SHP77 treated with DMSO at 0.1 percent for 48 hours (cell line): ENCODE data around the gene CAPSL.
"Not testable (repeated sequence)": the region's sequence is repeated elsewhere in the genome, so short reads cannot be mapped to it uniquely, and the experiment has no call there.

Source experiments
- DNase-seq: peaks from one replicate; lab custom pipeline; 2025; lab: John Stamatoyannopoulos, UW

Gene CAPSL

DNA sequence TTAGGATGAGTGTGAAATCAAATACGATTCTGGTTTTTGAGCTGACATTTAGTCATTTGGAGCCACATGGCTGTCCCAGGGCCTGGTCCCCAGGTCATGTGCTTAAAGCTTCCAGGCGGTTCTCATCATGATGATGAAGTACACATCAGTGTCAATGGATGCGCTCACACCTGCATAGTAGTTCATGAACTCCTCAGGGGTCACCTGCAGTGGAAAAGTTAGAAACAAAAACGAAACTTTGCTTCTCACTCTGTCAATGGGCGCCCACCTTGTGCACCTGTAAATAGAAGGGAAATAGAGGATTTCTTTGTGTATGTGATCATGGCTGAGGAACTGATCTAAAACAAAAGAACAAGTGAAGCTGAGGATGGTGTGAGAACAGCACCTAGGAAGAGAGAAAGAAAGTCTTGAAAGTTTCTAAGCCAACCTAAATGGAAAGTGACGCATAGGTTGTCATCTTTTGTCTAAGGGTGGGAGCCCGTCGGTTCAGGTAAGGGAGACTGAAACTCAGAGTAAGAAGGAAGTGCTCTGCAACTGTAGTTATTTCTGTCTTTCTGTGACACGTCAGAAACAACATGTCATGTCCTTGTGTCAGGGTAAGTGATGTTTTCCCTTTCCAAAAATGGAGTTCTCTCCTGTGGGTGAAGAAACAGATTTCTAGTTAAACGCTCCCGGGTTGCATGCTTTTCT is 33.8 kb downstream of the CAPSL start:
- DNase-seq = no peak

- no peak for DNase-seq
These were observed 34.7 kb downstream of the CAPSL start for GRCh38 chr5:35903631-35904203.

DNA sequence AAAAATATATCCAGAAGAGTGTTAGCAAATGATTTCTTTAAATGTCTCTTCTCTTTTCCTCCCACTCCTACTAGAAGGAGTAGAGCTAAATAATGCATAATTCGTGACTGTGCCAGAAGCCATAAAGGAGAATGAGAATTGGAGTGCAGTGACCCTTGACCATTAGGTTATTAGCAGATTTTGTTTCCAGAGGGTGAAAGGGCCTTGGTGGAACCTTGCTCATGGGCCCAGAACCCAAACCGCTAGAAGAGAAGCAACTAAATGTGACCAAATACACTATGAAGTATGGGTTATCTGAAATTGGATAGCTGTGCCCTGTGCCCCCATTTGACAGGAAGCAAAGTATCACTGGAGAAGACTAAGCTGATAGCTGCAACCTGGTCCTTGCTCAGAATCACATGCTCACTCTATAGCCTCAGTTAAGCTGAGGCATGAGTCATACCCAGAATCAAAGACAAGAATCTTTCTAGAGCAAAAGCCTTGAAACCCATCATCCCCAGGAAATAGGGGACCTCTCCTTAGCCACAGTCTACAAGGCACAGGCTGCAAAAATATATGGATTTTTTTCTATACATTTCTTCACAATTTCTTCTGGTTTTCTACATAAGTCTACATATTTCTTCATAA is 36.3 kb downstream of the CAPSL start:
- no peak for DNase-seq

DNA sequence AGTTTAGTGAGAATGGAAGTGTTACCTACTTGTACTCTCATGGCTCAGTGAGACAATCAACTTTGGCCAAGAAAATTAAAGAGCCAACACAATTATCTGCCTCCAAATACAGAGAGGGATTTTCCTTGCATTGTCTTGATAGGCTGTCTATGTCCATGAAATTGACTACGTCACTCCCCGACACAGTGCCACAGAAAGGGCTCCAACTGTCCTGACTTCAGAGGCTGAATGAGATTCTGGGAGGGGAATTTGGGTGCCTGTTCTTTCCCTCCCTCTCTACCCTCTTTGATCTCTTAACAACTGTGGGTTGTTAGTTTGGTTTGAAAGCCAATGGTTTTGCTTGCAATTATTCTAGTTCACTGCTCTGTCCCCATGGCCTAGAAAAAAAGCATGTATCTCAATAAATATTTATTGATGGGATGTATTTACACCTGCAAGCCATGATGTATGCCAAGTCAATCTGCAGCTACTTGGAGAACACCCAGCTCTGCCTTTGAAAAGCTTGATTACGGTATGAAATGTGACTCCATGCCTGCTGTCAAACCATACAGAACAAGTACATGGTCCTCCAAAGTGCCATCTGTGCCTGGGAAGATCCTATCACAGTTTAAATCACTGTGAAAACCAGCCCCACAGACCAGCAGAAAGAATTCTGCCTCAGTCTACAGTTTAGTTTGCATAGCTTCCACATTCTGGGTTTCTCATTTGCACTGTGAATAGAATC is 37.3 kb downstream of the CAPSL start:
- no peak for DNase-seq

DNA sequence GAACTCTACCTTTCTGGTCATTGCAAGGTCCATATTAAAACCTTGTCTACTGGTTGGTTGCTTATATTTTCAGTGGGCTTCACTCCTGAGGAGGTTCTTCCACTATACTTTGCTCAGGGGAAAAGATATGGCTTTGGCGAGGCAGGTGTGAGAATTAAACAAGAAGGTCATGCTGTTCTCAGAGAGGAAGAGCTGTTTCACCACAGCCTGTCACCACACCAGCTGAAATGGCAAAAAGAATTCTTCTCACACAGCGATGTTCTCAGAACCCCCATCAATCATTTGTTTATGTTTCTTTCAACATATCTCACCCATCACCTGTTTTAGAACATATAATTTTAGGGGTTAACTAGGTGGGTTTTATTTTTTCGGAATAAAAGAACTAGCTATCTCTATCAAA is 38.6 kb downstream of the CAPSL start:
- DNase-seq = no peak

DNA sequence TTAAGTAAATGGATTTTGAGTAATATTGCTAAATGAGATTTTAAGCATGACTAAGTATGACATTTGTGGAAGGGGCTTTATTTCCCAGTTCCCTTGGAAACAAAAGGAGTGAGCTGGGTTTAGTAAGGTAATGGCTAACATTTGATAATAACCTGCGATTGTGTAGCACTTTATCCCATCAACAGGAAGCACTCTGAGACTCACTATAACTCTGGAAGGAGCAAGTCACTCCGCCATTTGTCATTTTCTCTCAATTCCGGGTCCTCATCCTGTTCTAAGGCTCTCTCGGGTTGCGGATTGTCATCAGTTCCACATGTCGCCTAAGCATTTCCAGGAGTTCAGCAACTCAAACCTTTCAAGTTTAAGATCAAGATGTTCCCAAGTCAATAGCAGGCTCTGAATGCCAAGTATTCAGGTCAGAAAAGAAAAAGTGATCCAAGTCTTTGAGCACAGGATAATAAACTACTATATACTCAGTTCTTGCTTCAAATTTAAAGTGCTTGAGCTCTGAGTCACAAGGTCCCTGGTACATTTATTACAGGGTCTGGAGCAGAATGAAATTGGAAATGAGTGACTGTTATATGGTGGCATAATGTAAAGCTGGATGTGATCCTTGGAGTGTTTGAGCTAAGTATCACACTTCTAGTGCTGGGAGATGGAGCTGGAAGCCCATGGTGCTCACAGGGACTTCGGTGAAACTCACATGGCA is 39.3 kb downstream of the CAPSL start:
- DNase-seq = no peak

DNA sequence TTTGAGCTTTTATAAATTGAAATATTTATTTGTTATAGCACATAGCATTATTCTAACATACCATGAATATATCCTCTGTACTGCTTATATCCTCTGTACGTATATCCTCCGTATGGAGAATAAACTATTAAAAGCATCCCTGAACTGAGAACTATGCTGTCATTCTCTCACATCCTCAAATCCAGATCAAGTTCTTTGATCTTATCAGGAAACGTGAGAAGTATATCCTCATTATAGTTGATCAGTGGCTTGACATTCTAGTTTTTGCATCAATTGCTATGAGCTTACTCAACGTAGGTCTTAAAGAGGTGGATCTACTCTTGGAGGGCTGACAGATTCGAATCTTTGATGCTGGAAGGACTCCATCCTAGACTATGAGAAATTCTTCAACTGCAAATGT is 44.3 kb downstream of the CAPSL start:
- DNase-seq = no peak

- not testable (repeated sequence) for DNase-seq
These were observed 45.6 kb downstream of the CAPSL start for GRCh38 chr5:35892799-35893198.

- DNase-seq = no peak
These were observed 48.1 kb downstream of the CAPSL start for GRCh38 chr5:35890021-35891020.

DNA sequence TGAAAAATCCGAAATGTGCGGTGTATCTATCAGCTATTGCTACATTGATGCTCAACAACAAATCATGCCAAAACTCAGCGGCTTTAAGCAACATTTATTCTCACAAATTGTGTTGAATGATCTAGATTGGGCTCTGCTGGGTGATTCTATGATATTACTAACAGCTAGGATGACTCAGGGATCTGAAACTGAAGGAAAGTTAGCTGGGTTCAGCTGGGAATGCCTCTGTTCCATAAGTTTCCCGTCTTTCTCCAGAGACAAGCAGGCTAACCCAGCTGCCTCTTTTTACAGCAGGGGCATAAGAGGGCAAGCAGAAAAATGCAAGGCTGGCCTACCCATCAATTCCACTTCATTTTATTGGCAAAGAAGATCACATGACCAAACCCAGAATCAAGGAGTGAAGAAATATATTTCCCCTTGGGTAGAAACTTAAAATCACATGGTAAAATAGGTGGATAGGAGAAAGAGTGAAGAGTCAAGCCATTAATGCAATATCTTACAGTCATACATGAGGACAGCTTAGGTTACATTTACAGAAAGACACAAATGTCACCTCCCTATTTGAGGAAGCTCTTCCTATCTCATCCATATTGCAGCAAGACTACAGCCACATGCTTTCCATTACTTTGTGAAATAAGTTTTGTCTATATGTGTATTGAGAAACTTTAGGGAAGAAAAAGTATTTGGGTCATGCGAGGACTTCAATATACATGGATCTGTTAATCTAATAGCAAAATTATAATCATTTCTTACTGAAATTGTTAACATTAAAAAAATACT is 50.9 kb downstream of the CAPSL start:
- no peak for DNase-seq

DNA sequence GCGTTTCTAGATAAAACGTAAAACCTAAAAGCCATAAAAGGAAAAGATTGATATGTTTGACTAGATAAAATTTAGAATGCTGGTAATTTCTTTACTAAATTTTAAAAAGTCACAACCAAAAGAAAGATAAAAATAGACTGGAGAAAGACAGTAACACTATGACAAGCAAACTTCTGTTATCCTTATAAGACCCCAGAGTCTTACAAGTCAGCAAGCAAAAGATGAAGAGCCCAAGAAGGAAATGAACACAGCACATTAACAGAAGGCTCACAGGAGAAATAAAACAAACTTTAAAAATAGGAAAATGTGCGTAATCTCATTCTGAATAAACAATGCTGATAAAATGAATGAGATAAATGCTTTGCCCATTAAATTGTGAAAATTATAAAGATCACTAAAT is 52.0 kb downstream of the CAPSL start:
- DNase-seq = no peak

- no peak for DNase-seq
These were observed 53.6 kb downstream of the CAPSL start for GRCh38 chr5:35884773-35885172.

- no peak for DNase-seq
These were observed 54.1 kb downstream of the CAPSL start for GRCh38 chr5:35884191-35884769.

GRCh38 chr5:35881758-35882157 is 56.7 kb downstream of the CAPSL start:
- no peak for DNase-seq

DNA sequence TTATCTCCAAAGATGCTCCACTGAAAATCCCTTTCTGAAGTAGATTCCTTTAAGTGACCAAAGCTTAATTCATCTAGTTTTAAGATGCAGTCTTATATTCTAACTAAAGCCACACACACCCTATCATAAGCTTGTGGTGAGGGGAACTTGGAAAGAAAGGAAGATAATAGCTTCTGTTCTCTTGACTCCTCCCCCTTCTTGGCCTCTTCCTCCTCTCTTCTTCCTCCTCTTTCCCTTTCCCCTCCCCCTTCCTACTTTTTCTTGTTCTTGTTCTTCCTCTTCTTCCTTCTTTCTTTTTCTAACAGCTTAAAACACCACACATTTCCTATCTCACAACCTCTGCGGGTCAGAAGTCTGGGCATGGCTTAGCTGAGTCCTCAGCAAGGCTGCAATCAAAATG is 58.3 kb downstream of the CAPSL start:
- DNase-seq = no peak

GRCh38 chr5:35879649-35880048 is 58.8 kb downstream of the CAPSL start:
- no peak for DNase-seq

DNA sequence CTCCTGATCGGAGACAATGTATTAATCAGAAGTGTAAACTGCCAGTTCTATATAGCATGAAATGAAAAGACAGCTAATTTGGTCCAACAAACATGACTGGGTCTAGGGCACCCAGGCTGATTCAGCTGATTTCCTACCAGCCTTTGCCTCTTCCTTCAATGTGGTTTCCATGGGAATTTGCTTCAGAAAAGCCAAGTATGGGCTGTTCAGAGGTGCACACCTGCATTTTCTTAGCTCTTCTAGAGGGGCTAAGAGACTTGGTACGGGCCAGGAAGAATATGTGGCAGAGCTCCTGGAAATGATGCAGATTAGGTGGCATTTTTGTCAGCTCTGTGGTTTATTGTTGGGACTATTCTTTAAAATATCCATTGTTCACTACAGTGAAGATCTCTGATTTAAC is 59.3 kb downstream of the CAPSL start:
- DNase-seq = no peak

DNA sequence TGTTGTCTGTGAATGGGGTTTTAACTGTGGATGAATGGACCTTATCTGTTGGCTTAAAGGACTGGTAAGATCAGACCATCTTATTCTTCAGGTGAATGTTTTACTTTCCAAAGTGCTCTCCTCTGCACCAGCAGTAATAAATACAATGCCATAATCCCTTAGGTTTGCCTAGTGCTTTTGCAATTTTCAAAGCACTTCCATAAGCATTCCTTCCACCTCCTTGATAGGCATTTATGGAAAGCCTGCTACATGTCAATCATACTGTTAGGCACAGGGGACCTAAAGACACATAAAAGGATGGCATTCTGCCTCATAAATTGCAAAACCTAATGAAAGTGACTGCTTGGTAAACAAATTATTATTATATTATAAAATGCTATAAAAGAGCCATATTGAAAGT is 60.3 kb downstream of the CAPSL start:
- no peak for DNase-seq

DNA sequence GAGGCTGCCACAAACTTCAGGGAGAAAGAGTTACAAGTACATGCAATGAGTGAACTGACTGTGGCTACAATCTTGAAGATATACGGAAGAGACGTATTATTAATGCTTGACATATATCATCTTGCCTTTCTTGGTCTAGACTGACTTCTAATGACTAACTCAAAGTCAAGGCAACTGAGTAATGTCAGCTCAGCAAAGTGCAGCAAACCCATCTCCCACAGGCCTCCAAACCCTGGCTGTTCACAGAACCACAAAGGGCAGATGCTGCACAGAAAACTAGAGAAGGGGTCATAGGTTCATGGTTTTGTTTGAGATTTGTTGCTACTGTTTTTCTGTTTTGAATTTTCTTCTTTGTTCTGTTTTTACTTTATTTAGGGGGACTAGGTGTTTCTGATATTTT is 60.8 kb downstream of the CAPSL start:
- no peak for DNase-seq

- no peak for DNase-seq
These were observed 61.5 kb downstream of the CAPSL start for GRCh38 chr5:35876922-35877321.
